Measurements from ENCODE around the gene ZNF530.

DNA sequence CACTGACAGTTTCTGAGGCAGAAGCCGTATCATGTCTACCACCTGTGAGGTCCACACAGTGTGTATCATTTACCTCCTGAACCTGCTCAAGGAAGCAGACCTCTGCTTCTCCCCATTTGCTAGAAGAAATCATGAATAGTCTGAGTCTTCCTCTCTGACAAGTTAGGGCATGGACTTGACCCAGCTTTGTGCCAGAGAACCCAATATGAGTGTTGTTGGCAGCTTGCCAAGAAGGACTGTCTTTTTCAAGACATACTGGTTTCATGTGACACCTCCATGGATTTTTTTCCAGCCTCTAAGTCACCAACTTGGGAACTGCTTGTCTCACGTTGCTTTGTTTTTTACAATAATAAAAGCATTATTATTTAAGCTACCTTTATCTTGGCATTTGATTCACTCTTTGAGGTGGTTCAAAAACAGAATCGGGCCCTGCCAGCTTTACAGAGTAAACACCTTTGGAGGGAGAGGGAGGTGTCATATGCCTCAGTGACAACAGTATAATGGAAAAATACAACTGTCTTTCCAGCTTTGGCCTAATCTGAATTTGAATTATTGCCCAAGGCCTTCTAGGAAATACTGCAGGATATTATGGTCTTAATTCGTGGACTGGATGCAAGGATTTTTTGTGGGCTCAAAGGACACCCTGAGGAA, 42.8 kb downstream of the ZNF530 start:
- TF ChIP-seq SMARCA5 (IDR thresholded peaks at IDR 0.05) (no peak), FOXJ3 (CRISPR knock-in tag; IDR thresholded peaks at IDR 0.05) (no peak), POLR2A (conservative IDR thresholded peaks at IDR 0.05) (no peak), SMARCC2 (IDR thresholded peaks at IDR 0.05; ENCODE audit: low read depth) (no peak), RFX5 (IDR thresholded peaks at IDR 0.05; ENCODE audit: low read depth, low read length) (no peak), ARNT (IDR thresholded peaks at IDR 0.05) (no peak), CEBPB (tag; IDR thresholded peaks at IDR 0.05) (no peak), HNRNPLL (IDR thresholded peaks at IDR 0.05; ENCODE audit: low read depth, low read length, poor library complexity, severe bottlenecking) (no peak)
- TF ChIP-seq, protein P1, sequence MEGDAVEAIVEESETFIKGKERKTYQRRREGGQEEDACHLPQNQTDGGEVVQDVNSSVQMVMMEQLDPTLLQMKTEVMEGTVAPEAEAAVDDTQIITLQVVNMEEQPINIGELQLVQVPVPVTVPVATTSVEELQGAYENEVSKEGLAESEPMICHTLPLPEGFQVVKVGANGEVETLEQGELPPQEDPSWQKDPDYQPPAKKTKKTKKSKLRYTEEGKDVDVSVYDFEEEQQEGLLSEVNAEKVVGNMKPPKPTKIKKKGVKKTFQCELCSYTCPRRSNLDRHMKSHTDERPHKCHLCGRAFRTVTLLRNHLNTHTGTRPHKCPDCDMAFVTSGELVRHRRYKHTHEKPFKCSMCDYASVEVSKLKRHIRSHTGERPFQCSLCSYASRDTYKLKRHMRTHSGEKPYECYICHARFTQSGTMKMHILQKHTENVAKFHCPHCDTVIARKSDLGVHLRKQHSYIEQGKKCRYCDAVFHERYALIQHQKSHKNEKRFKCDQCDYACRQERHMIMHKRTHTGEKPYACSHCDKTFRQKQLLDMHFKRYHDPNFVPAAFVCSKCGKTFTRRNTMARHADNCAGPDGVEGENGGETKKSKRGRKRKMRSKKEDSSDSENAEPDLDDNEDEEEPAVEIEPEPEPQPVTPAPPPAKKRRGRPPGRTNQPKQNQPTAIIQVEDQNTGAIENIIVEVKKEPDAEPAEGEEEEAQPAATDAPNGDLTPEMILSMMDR (IDR thresholded peaks at IDR 0.05 in 2 of 3, conservative IDR thresholded peaks at IDR 0.05 in 1 of 3; ENCODE audit: insufficient read depth in 2 of 3, low read depth in 1 of 3, low read length in 3 of 3) = no peak
- TF ChIP-seq, protein P2, sequence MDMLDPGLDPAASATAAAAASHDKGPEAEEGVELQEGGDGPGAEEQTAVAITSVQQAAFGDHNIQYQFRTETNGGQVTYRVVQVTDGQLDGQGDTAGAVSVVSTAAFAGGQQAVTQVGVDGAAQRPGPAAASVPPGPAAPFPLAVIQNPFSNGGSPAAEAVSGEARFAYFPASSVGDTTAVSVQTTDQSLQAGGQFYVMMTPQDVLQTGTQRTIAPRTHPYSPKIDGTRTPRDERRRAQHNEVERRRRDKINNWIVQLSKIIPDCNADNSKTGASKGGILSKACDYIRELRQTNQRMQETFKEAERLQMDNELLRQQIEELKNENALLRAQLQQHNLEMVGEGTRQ (CRISPR knock-in tag; IDR thresholded peaks at IDR 0.05) = no peak
- TF ChIP-seq, protein P3, sequence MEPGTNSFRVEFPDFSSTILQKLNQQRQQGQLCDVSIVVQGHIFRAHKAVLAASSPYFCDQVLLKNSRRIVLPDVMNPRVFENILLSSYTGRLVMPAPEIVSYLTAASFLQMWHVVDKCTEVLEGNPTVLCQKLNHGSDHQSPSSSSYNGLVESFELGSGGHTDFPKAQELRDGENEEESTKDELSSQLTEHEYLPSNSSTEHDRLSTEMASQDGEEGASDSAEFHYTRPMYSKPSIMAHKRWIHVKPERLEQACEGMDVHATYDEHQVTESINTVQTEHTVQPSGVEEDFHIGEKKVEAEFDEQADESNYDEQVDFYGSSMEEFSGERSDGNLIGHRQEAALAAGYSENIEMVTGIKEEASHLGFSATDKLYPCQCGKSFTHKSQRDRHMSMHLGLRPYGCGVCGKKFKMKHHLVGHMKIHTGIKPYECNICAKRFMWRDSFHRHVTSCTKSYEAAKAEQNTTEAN (CRISPR knock-in tag; IDR thresholded peaks at IDR 0.05) = no peak
- TF ChIP-seq, protein P4, sequence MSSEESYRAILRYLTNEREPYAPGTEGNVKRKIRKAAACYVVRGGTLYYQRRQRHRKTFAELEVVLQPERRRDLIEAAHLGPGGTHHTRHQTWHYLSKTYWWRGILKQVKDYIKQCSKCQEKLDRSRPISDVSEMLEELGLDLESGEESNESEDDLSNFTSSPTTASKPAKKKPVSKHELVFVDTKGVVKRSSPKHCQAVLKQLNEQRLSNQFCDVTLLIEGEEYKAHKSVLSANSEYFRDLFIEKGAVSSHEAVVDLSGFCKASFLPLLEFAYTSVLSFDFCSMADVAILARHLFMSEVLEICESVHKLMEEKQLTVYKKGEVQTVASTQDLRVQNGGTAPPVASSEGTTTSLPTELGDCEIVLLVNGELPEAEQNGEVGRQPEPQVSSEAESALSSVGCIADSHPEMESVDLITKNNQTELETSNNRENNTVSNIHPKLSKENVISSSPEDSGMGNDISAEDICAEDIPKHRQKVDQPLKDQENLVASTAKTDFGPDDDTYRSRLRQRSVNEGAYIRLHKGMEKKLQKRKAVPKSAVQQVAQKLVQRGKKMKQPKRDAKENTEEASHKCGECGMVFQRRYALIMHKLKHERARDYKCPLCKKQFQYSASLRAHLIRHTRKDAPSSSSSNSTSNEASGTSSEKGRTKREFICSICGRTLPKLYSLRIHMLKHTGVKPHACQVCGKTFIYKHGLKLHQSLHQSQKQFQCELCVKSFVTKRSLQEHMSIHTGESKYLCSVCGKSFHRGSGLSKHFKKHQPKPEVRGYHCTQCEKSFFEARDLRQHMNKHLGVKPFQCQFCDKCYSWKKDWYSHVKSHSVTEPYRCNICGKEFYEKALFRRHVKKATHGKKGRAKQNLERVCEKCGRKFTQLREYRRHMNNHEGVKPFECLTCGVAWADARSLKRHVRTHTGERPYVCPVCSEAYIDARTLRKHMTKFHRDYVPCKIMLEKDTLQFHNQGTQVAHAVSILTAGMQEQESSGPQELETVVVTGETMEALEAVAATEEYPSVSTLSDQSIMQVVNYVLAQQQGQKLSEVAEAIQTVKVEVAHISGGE (CRISPR knock-in tag; IDR thresholded peaks at IDR 0.05) = no peak
- TF ChIP-seq, protein P5, sequence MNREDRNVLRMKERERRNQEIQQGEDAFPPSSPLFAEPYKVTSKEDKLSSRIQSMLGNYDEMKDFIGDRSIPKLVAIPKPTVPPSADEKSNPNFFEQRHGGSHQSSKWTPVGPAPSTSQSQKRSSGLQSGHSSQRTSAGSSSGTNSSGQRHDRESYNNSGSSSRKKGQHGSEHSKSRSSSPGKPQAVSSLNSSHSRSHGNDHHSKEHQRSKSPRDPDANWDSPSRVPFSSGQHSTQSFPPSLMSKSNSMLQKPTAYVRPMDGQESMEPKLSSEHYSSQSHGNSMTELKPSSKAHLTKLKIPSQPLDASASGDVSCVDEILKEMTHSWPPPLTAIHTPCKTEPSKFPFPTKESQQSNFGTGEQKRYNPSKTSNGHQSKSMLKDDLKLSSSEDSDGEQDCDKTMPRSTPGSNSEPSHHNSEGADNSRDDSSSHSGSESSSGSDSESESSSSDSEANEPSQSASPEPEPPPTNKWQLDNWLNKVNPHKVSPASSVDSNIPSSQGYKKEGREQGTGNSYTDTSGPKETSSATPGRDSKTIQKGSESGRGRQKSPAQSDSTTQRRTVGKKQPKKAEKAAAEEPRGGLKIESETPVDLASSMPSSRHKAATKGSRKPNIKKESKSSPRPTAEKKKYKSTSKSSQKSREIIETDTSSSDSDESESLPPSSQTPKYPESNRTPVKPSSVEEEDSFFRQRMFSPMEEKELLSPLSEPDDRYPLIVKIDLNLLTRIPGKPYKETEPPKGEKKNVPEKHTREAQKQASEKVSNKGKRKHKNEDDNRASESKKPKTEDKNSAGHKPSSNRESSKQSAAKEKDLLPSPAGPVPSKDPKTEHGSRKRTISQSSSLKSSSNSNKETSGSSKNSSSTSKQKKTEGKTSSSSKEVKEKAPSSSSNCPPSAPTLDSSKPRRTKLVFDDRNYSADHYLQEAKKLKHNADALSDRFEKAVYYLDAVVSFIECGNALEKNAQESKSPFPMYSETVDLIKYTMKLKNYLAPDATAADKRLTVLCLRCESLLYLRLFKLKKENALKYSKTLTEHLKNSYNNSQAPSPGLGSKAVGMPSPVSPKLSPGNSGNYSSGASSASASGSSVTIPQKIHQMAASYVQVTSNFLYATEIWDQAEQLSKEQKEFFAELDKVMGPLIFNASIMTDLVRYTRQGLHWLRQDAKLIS (CRISPR knock-in tag; IDR thresholded peaks at IDR 0.05) = no peak
- TF ChIP-seq, protein P6, sequence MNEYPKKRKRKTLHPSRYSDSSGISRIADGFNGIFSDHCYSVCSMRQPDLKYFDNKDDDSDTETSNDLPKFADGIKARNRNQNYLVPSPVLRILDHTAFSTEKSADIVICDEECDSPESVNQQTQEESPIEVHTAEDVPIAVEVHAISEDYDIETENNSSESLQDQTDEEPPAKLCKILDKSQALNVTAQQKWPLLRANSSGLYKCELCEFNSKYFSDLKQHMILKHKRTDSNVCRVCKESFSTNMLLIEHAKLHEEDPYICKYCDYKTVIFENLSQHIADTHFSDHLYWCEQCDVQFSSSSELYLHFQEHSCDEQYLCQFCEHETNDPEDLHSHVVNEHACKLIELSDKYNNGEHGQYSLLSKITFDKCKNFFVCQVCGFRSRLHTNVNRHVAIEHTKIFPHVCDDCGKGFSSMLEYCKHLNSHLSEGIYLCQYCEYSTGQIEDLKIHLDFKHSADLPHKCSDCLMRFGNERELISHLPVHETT (CRISPR knock-in tag; conservative IDR thresholded peaks at IDR 0.05 in 1 of 2, IDR thresholded peaks at IDR 0.05 in 1 of 2) = no peak

All from K562 (cell line).